NCI-H69 (cell line): Measurements from ENCODE around the gene C11orf87.

ENCODE experiments used
- DNase-seq: peaks from one replicate; lab custom pipeline; 2025; lab: John Stamatoyannopoulos, UW

The C11orf87 gene

GRCh38 chr11:109439684-109440083 lies 17.7 kb downstream of the C11orf87 start:
- no peak for DNase-seq

DNA sequence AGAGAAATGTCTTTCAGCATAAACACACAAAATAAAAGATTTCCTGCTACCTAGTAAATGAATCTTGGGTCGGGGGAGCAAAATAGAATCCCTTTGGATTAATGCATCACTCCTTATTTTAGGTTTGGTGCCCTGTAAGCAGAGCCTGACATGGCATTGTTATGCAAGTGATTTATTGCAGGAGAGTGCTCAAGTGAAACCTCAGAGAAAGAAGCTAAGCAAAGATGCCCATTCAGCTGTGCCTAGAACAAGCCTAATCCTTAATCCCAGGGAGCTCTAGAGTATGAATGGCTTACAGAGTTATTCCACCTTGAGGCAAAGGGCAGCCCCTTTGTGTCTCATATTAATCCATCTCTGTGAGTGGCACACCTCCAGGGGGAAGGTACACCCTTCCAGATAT lies 21.1 kb downstream of the C11orf87 start:
- no peak for DNase-seq

- DNase-seq = peak; percentile 74
Observed at GRCh38 chr11:109454857-109455256, 32.9 kb downstream of the C11orf87 start.
